ENCODE measurements around the gene NKIRAS2.

NKIRAS2 gene

DNA sequence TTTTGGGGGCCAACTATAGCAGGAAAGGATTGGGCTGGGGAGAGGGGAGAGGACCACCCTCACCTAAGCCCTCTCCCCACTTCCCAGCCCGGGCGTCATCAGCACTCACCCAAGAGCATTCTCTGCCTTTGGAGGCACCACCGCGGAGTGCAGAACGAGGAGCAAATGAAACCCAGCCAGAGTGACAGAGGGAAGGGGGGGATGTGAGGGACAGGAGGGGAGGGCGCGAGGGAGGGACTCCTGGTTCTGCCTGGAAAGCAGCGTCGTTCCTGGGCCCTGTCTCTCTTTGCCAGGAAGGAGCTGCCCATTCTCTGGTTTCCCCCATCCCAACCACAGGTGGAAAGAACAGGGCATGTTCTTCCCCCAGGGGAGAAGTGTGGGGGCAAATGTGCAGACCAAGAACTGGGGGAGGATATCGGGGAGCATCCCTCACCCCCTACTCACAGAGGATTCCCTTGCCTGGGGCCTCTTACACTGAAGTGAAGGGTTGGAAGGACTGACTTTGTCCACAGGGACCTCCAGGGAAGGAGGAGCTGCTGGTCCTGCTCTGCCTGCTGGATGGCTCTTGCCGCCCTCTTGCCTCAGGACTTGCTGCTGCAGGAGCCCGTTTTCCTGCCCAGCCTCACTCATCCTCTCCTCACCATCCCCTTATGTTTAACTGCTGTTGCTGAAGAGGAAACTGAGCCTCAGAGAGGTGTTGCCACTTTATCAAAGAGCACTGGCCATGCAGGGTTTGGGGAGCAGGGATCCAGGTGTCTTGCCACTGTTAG, 34.0 kb downstream of the NKIRAS2 start:
- TF ChIP-seq, protein P1, sequence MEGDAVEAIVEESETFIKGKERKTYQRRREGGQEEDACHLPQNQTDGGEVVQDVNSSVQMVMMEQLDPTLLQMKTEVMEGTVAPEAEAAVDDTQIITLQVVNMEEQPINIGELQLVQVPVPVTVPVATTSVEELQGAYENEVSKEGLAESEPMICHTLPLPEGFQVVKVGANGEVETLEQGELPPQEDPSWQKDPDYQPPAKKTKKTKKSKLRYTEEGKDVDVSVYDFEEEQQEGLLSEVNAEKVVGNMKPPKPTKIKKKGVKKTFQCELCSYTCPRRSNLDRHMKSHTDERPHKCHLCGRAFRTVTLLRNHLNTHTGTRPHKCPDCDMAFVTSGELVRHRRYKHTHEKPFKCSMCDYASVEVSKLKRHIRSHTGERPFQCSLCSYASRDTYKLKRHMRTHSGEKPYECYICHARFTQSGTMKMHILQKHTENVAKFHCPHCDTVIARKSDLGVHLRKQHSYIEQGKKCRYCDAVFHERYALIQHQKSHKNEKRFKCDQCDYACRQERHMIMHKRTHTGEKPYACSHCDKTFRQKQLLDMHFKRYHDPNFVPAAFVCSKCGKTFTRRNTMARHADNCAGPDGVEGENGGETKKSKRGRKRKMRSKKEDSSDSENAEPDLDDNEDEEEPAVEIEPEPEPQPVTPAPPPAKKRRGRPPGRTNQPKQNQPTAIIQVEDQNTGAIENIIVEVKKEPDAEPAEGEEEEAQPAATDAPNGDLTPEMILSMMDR (conservative IDR thresholded peaks at IDR 0.05), result no peak
- no peak overlapping the region for H3K27ac ChIP-seq

DNA sequence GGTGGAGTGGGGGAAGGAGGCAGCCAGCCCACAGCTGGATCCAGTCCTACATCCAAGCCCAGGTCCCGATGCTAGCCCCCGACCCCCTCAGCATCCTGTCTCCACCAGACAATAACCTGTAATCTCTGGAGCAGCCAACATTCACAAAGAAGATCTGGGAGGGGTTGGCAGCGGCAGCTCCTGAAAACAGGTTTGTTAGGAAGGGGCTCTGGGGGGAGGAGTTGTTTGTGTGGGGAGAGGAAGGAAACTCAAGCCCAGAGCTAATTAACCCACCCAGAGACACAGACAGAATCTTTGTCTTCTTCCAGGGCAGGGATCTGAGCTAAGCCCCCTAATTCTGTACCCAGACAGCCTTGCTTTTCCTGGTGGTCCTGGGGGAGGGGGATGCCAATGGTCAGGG, 35.1 kb downstream of the NKIRAS2 start:
- no peak overlapping the region for H3K27ac ChIP-seq
- TF ChIP-seq, protein P1 (conservative IDR thresholded peaks at IDR 0.05), result no peak

DNA sequence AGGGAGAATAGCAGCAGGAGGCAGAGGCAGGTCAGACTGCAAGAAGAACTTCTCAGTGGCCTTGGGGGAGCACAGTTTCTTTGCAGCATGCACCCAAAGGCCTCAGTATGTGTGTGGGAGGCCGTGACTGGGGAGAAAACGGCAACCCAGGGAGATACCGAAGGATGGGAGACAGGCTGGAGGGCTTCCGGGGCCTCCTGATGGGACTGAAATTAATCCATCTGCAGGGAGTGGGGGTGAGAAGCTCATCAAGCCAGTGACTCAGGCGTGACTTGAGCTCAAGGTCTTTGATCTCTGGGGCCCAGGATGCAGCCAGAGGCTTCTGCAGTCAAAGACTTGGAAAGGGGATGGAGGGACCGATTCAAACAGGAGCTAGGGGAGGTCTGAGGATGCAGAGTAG, 35.6 kb downstream of the NKIRAS2 start:
- TF ChIP-seq, protein P1 (conservative IDR thresholded peaks at IDR 0.05), result no peak
- H3K27ac ChIP-seq, result no peak overlapping the region

DNA sequence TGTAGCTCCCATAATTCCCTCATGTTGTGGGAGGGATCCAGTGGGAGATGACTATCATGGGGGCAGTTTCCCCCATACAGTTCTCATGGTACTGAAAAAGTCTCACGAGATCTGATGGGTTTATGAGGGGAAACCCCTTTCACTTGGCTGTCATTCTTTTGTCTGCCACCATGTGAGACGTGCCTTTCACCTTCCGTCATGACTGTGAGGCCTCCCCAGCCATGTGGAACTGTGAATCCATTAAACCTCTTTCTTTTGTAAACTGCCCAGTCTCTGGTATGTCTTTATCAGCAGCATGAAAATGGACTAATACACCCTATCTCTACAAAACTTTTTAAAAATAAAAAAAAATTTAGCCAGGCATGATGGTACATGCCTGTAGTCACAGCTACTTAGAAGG, 36.7 kb downstream of the NKIRAS2 start:
- TF ChIP-seq, protein P1 (conservative IDR thresholded peaks at IDR 0.05), result no peak
- no peak overlapping the region for H3K27ac ChIP-seq

DNA sequence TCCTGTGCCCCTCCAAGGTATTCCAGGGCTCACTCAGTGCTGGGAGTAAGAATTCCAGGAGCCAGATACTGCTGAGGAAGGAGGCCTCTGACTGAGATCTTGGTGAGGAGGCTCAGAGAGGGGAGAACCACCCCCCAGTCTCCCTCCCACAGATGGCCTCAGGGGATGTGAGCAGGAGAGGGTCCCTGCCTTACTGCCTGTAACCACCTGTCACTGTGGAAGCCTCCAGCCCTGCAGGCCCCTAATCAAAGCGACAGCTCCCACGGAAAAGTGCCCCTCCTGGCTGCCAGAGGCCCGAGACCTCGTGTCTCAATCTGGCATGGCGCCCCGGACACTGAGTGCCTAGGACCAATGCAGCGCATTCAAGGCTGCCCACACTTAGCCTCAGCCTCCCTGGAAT, 38.2 kb downstream of the NKIRAS2 start:
- no peak overlapping the region for H3K27ac ChIP-seq
- TF ChIP-seq, protein P1 (conservative IDR thresholded peaks at IDR 0.05), result no peak

DNA sequence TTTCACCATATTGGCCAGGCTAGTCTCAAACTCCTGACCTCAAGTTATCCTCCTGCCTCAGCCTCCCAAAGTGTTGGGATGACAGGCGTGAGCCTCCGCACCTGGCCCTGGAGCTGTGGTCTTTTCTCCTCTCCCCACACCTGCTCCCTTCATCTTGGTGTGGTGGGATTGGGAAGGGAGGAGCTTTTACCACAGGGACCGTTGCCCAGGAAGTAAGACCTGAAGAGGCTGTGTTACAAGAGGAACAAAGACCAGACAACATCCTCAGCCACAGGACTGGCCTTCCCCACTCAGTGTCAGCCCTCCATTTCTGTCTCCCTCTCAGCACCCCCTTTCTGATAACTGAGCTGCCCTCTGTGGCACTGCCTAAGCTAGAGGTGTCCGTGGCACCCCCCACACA, 39.9 kb downstream of the NKIRAS2 start:
- H3K27ac ChIP-seq, result no peak overlapping the region
- TF ChIP-seq, protein P1 (conservative IDR thresholded peaks at IDR 0.05), result no peak

DNA sequence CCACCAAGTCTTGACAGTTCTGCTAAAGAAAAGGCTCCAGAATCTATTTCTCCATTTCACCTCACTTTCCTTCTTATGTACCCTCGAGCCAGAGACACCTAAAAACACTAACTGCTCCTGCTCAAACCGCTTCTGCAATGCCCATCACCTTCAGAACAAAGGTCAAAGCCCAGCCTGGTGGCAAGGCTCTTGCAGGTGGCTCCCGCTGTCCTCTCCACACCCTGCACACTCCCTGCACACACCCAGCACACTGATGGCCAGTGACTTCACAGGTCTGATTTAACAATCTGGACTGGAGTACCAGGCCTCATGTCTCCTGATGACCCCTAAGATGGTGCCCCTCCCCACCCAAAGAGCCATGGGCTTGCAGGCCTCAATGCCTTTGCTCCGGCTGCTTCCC, 40.3 kb downstream of the NKIRAS2 start:
- no peak overlapping the region for H3K27ac ChIP-seq
- TF ChIP-seq, protein P1 (conservative IDR thresholded peaks at IDR 0.05), result no peak

All from VCaP (cell line).